HepG2 (cell line): ENCODE results near the gene FAHD1. TPM values are rescaled to one million over a fixed set of nuclear protein-coding genes. Genes with fewer than 3 reads are reported as not detected.
A peak's percentile ranks its signal among the peaks of the same experiment; 100 is the strongest.

ENCODE experiments used
- AFF4 ChIP-seq: sonication (generic); formaldehyde crosslinking; IDR thresholded peaks from 2 replicates; pipeline ENCODE4 v1.4.0; 2020; ENCODE audit warnings: missing genetic modification reagents
- CHCHD3 ChIP-seq: sonication (generic); formaldehyde crosslinking; IDR thresholded peaks from 2 replicates; pipeline ENCODE4 v1.8.0; 2022; ENCODE audit warnings: mild to moderate bottlenecking, missing genetic modification reagents, moderate library complexity
- CTCF ChIP-seq: sonication (generic); formaldehyde crosslinking; IDR thresholded peaks from 2 replicates; pipeline ENCODE4 v1.5.0; 2020; ENCODE audit warnings: mild to moderate bottlenecking, missing genetic modification reagents, moderate library complexity
- SETDB1 ChIP-seq: sonication (generic); formaldehyde crosslinking; IDR thresholded peaks from 2 replicates; pipeline ENCODE4 v1.5.1; 2020; ENCODE audit warnings: missing genetic modification reagents, mild to moderate bottlenecking, borderline replicate concordance
- ZBTB46 ChIP-seq: sonication (generic); formaldehyde crosslinking; IDR thresholded peaks from 2 replicates; pipeline ENCODE4 v1.4.0; 2020; ENCODE audit warnings: mild to moderate bottlenecking, missing genetic modification reagents, borderline replicate concordance
- ZKSCAN8 ChIP-seq: IDR thresholded peaks from 2 replicates; pipeline ENCODE4 v1.6.1; 2016; ENCODE audit warnings: borderline replicate concordance, missing genetic modification reagents, missing compliant biosample characterization
- ZNF407 ChIP-seq: sonication (generic); formaldehyde crosslinking; IDR thresholded peaks from one replicate; pipeline ENCODE4 v1.5.1; 2020; ENCODE audit warnings: mild to moderate bottlenecking, missing genetic modification reagents; ENCODE audit errors: not compliant biosample characterization
- polyA plus RNA-seq, 8 experiments: library from polyadenylated mRNA; depleted of rRNA in 3 of 8; stranded (reverse) in 7 of 8; unstranded in 1 of 8; fragments of >200 nt; fragmentation: Illumina TruSeq in 4 of 8; extraction: Trizol in 4 of 8; gene quantifications; 2 replicates each; pipeline versions ENCODE4 v1.2.1 to v1.2.3, GENCODE V29; 2011 to 2016; ENCODE audit warnings: low read depth in 4 of 8, missing spikeins in 1 of 8, mixed read lengths in 1 of 8; ENCODE audit not compliant: insufficient read depth in 1 of 8
- total RNA-seq, 5 experiments: library from RNA; depleted of rRNA; stranded (reverse); fragments of >200 nt; fragmentation: Illumina TruSeq; extraction: Trizol; gene quantifications; 2 replicates each; pipeline ENCODE4 v1.2.3, GENCODE V29; 2016; ENCODE audit warnings: low read depth in 1 of 5
- TF ChIP-seq, protein P1 (sequence below): sonication (generic); formaldehyde crosslinking; IDR thresholded peaks from 2 replicates; pipeline ENCODE4 v1.4.0; 2020; ENCODE audit warnings: mild to moderate bottlenecking, missing genetic modification reagents

FAHD1 gene
- total and polyA plus RNA-seq, 2 of the 13 experiments (the other 11 are each of a cell fraction or from before 2014, with no cell fraction given), result 39.0 to 45.3 TPM

DNA sequence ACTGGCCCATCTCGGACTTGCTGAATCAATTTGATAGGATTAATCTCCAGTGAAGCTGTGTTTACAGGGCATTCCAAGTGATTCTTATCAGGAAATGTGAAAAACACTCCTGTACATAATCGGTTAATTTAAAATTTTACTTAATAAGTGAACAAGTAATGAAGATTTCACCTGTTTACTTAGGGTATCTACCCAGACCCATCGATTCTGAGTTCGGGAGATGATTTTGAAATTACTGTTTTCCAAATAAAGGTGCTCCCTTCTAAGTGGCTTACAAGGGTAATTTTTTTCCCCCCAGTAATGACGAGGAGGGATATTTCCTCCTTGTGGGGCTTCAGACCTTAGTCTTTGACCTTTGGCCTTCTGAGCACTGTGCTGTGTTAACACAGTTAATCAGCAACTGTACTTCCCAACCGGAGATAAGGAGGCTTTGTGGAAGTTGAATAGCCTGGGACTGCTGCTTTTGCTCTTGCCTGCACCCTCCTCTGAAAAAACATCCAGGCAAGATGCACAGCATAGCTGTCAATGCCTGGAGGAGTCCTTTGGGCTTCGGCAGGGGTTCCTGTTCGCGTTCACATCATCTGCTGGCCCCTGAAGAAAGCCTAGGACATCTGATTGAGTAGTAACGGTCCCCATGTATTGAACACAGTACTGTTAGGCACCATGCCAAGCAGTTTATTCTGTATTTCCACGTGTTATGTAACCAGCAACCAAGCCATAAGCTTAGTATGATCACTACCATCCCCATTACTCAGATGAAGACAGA is 1.8 kb downstream of the FAHD1 start (continued):
- TF ChIP-seq ZNF407 (CRISPR knock-in tag) (no peak), CHCHD3 (CRISPR knock-in tag) (no peak), AFF4 (CRISPR knock-in tag) (no peak), CTCF (CRISPR knock-in tag) (no peak), SETDB1 (no peak), ZKSCAN8 (CRISPR knock-in tag) (0 out of 2 replicates have a peak, but pooled peaks have one; percentile 53), ZBTB46 (CRISPR knock-in tag) (0 out of 2 replicates have a peak, but pooled peaks have one; percentile 51)
- TF ChIP-seq, protein P1, sequence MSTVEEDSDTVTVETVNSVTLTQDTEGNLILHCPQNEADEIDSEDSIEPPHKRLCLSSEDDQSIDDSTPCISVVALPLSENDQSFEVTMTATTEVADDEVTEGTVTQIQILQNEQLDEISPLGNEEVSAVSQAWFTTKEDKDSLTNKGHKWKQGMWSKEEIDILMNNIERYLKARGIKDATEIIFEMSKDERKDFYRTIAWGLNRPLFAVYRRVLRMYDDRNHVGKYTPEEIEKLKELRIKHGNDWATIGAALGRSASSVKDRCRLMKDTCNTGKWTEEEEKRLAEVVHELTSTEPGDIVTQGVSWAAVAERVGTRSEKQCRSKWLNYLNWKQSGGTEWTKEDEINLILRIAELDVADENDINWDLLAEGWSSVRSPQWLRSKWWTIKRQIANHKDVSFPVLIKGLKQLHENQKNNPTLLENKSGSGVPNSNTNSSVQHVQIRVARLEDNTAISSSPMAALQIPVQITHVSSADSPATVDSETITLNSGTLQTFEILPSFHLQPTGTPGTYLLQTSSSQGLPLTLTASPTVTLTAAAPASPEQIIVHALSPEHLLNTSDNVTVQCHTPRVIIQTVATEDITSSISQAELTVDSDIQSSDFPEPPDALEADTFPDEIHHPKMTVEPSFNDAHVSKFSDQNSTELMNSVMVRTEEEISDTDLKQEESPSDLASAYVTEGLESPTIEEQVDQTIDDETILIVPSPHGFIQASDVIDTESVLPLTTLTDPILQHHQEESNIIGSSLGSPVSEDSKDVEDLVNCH, result no peak
